ENCODE results near the gene MIS18BP1.
"Not testable (repeated sequence)": the region's sequence is repeated elsewhere in the genome, so short reads cannot be mapped to it uniquely, and the experiment has no call there.

Gene MIS18BP1

DNA sequence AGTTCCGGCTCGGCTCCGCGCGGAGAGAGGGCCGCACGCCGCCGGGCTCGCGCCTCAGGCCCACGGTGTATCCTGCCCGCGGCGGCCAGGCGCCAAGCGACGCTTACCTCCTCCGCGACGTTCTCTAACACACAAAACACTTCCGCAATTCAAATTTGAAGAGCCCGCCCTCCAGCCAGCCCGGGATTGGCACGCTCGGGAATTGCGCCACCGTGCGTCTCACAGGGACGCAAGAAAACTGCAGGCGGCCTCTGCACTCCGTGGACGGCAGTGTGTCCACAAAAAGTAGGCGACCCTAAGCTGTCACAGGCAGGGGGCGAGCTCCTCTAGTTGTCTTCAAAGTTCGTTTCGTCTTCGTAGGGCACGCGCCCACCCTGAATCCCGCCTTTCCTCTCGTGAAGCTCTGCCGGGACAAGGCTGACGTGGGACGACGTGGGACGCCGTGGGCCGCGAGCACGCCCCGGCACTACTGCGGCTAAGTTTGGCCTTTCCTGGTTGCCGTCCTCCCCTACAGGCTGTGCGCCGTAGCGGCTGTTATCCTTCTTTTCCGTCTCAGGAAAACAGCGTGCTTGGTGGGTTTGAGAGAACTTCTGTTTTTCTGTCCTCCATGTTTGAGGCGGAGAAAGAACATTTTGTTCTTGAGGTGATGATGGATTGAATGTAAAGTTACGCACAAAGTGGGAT is at the start of gene MIS18BP1:
Gene MIS18BP1 (minus strand): TSS at position 133 of the 684 bp plus-strand sequence. CDS start 5,916 bp downstream, outside the sequence.
- DNase-seq: peak; percentile 92

DNA sequence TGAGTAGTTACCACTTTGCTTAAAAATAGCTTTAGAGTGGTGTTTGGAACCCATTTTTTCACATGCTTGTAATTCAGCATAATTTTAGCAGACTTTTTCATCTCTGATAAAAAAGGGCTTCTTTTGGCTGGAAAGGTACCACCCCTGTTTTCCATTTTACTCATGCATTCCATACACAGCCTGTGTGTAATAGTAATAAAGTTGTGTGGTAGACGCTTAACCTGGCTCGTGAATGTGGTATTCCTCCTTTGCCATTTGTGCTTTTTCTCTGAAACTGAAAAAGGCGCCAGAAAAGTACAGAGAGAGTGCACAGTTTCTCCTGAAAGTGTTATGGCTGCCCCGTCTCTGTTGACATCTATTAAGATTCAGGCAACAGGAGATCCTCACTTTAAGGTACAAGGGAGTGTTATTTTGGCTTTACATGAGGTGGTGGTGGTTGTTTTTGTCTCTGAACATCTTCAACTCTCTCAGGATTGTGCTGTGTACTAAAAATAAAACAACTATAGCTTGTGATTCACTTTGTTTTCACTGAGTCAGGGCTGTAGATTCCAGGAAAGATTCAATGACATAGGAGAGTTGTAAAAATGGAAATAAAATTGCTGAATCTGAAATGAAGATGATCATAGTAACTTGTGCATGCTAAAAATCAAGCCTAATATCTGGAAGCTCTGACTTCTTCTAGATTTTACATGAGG is 45.6 kb upstream of the MIS18BP1 start:
- DNase-seq: no peak

DNA sequence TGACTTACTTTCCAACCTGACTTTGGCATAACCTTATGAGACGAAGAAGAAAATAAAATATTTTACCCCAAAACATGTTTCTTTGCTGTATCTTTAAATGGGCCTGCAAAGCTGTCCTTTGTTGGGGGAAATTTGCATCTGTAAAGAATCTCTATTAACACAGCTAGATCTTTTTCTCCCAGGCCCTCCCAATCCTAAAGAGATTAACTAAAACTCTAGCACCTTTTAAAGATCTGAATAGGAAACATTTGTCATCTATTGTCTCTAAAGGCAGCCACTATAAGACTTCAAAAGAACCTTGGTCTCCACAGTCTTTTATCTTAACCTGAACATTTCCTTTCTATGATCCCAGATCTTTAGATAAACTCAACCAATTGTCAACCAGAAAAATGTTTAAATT is 41.8 kb upstream of the MIS18BP1 start:
- not testable (repeated sequence) for DNase-seq

DNA sequence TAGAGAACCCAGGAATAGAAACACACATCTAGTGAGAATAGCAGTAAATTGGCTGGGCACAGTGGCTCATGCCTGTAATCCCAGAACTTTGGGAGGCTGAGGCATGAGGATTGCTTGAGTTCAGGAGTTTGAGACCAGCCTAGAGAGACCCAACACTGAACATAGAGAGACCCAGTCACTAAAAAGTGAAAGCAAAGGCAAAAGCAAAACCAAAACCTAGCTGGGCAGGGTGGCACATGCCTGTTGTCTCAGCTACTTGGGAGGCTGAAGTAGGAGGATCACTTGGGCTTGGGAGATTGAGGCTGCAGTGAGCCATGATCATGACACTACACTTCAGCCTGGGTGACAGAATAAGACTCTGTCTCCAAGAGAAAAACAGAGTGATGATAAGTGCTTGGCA is 37.5 kb upstream of the MIS18BP1 start:
- DNase-seq: no peak

- no peak for DNase-seq
These were observed 34.6 kb upstream of the MIS18BP1 start for GRCh38 chr14:45287610-45288009.

GRCh38 chr14:45284802-45285201 is 31.8 kb upstream of the MIS18BP1 start:
- DNase-seq: no peak

DNA sequence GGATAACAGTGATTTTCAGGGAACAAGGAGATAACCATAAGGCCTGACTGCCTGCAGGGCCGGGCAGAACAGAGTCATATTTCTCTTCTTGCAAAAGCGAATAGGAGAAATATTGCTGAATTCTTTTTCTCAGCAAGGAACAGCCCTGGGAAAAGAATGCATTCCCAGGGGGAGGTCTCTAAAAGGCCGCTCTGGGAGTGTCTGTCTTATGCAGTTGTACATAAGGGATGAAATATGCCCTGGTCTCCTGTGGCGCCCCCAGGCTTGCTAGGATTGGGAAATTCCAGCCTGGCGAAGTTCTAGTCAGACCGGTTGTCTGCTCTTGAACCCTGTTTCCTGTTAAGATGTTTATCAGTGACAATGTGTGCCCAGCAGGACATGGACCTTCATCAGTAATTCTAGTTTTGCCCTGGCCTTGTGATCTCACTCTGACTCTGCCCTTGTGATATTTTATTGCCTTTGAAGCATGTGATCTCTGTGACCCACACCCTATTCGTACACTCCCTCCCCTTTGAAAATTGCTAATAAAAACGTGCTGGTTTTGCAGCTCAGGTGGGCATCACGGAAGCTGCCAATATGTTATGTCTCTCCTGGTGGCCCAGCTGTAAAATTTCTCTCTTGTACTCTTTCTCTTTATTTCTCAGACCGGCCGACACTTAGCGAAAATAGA is 28.9 kb upstream of the MIS18BP1 start:
- not testable (repeated sequence) for DNase-seq

DNA sequence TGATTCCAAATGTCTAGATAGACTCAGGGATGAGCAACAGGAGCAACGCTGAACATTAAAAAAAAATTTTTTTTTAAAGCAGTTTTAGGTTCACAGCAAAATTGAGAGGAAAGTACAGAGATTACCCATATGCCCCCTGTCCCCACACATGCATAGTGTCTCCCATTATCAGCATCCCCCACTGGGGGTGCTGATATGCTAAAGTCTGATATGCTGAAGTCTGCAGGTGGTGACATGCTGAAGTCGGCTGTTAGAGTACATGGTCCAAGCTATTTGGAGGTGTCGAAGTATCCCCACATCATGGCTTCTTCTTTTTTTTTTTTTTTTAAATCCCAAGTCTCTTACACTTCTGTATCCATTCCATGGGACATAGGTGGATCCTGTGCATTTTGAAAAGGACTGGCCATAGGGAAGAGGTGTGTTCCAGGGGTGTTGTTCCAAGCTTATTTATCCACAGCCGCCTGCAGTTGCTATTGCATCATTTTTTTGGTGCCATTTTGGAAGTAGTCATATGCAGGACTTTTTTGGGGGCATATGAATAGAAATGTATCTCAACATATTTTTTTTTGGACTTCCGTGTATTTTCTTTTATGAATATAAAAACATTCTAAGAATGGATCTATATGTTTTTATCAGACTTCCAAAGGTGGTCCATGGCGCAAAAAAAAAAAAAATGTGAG is 19.0 kb upstream of the MIS18BP1 start:
- no peak for DNase-seq

DNA sequence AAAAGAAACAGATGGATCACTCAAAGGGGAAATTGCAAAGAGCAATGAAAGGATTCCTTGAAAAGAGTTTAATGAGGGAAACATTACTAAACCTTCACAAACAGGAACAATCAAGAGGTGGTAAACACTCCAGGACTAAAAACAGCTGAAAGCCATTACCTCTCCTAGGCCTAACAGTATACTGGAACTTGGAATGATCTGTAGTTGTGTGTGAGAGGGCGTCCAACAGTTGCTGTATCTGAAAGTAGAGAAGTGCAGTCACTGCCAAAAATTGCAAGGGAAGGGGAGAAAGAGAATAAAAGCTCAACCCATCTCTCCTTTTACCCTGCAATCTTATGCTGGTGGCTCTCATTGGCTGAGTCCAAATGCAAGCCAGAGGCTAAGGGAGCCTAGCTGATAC is 17.0 kb upstream of the MIS18BP1 start:
- DNase-seq: no peak

DNA sequence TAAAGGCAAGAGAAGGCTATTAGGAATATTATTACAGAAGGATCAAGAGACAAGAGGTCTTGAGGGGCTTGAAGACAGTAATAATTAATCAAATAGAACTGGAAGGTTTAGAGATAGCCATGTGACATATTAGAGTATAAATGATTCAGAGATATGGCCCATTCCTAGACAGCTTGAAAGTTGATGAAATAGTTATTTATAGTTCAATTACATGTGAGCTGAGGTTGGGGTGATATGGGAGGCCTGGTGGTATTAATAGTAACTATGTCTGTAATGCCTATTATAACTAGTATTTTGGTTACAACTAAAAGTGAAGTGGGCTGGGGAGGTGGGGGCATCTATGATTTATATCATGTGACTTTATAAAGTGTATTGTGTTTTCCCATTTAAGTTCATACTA is 14.1 kb upstream of the MIS18BP1 start:
- no peak for DNase-seq

GRCh38 chr14:45262637-45263036 is 9.6 kb upstream of the MIS18BP1 start:
- no peak for DNase-seq

GRCh38 chr14:45261209-45261608 is 8.2 kb upstream of the MIS18BP1 start:
- DNase-seq: no peak

GRCh38 chr14:45258805-45259204 is 5.8 kb upstream of the MIS18BP1 start:
- DNase-seq: no peak

DNA sequence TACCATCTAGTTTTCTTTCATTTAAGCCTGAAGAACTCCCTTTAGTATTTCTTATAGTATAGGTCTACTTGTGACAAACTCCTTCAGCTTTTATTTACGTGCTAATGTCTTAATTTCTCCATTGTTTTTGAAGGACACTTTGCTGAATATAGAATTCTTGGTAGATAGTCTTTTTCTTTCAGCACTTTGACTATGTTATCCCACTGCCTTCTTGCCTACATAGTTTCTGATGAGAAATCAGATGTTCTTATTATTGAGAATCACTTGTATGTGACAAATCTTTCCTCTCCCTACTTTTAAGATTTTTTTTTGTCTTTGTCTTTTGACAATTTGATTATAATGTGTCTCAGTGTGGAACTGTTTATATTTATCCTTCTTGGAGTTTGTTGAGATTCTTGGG is 5.1 kb upstream of the MIS18BP1 start:
- DNase-seq: no peak

- DNase-seq: no peak
These were observed 1.8 kb upstream of the MIS18BP1 start for GRCh38 chr14:45254771-45255170.

GRCh38 chr14:45253754-45254310 is 830 bp upstream of the MIS18BP1 start:
- no peak for DNase-seq

DNA sequence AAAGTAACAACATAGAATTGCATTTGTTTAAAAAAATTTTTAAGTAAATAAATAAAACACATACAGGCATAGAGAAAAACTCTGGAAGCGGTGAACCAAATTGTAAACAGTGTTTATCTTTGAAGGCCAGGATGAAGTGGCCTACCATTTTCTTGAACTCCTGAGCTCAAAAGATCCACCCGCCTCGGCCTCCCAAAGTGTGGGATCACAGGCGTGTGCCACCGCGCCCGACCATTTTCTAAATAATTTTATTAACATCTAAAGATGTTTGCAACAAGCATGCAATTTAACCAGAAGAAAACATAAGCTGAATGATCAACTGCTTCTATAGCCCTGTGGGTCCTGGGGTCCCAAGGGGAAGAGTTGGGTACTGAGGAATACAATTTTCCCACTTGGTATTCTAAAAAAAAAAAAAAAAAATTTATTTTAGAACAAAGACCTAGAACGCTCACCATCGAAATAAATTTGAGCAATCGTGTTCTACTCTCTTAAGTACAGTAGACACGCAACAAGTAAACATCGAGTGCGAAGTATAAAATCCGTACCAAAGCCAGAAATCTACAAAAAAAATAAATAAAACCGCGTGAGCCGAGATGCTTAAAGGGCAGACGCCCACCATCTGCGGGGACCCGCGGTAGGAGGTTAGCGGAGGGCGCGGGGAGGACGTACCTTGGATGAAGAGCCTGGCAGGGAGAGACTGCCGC is 484 bp downstream of the MIS18BP1 start:
- DNase-seq: no peak

- no peak for DNase-seq
These were observed 1.1 kb downstream of the MIS18BP1 start for GRCh38 chr14:45251912-45252311.

DNA sequence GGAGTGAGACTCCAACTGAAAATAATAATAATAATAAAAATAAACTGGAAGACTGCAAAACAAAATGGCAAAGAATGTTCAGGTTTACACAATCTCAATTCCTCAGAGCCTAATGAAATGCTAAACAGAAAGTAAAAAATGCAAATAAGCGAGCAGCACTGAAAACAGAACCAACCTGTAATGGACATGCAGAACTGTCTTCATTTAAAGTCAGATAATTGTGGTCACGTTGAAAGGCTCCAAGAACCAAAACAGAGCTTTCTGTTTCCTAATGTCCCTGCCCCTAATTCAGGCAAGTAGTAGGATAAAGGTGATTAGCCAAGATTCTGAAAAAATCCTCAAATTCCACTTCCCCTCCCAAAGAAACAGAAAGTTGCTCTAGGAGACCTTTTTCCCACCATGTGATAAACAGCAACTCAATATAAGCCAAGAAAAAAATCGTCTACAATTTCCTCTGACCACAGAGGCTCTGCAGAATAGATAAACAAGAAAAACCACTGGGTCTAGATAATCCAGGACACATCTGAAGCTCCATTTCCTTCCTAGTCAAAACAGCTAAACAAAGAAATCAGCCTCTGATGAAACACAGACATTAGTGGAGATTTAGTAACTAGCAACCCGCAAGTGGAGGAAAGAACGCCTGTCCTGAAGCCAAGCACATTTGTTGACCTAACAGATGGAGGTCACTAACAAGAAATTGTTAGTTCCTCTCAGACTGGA is 3.0 kb downstream of the MIS18BP1 start:
- DNase-seq: no peak

DNA sequence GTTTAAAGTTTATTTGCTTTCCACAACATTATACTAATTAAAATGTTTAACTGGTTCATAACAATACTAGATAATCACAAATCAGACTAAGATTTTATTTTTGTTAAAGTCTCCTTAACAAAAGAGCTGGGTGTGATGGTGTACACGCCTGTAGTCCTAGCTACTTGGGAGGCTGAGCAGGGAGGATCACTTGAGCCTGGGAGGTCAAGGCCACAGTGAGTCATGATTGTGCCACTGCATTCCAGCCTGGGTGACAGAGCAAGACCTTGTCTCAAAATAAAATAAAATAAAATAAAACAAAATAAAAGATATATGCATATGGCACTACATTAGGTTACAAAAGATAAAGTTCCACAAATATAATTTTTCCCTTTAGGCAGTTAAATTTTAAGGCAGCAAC is 5.6 kb downstream of the MIS18BP1 start:
- DNase-seq: no peak

- no peak for DNase-seq
These were observed 6.3 kb downstream of the MIS18BP1 start for GRCh38 chr14:45246691-45247090.

DNA sequence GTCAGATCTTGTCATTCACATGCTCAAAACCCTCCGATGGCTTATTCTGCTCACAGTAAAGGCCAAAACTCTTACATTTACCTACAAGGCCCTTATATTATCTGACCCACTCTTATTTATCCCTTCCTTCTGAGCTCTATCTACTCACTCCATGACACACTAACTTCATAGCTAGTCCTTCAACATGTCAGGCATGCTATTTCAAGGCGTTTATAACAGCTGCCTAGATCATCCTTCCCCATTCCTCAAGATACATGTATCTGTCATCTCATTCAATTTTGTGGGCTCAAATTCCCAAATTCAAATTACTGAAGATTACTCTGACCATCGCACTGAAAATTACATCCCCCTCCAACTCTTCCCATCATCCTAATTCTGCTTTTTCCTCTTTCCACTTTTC is 6.9 kb downstream of the MIS18BP1 start:
- no peak for DNase-seq

All from kidney glomerular epithelial cell (primary cell).